Erythroblast (primary cell): ENCODE results near the gene CABP1.

Experiments
- GATA1 ChIP-seq: IDR thresholded peaks from 2 replicates; pipeline ENCODE4 v1.6.1; 2011; ENCODE audit warnings: low read depth, mild to moderate bottlenecking, control low read depth, low read length, moderate library complexity
- POLR2A ChIP-seq: IDR thresholded peaks from 2 replicates; pipeline ENCODE4 v1.6.1; 2011; ENCODE audit warnings: mild to moderate bottlenecking, low read length

- TF ChIP-seq POLR2A (no peak), GATA1 (no peak)
Observed at GRCh38 chr12:120628919-120629318, 11.5 kb upstream of the CABP1 start.
